ENCODE data around the gene RAB7A.

- TF ChIP-seq POLR2AphosphoS5 (IDR thresholded peaks at IDR 0.05), result no peak
- no peak for TF ChIP-seq POLR2A (IDR thresholded peaks at IDR 0.05)
Observed at GRCh38 chr3:128835096-128835495, 109.1 kb downstream of the RAB7A start.
